ENCODE measurements around the gene TOR1AIP2. TPM values are rescaled to one million over a fixed set of nuclear protein-coding genes. Genes with fewer than 3 reads are reported as not detected.
"Not testable (repeated sequence)": the region's sequence is repeated elsewhere in the genome, so short reads cannot be mapped to it uniquely, and the experiment has no call there.

The TOR1AIP2 gene
- total RNA-seq, 1 donor from 2014 or later: 49.4 TPM

DNA sequence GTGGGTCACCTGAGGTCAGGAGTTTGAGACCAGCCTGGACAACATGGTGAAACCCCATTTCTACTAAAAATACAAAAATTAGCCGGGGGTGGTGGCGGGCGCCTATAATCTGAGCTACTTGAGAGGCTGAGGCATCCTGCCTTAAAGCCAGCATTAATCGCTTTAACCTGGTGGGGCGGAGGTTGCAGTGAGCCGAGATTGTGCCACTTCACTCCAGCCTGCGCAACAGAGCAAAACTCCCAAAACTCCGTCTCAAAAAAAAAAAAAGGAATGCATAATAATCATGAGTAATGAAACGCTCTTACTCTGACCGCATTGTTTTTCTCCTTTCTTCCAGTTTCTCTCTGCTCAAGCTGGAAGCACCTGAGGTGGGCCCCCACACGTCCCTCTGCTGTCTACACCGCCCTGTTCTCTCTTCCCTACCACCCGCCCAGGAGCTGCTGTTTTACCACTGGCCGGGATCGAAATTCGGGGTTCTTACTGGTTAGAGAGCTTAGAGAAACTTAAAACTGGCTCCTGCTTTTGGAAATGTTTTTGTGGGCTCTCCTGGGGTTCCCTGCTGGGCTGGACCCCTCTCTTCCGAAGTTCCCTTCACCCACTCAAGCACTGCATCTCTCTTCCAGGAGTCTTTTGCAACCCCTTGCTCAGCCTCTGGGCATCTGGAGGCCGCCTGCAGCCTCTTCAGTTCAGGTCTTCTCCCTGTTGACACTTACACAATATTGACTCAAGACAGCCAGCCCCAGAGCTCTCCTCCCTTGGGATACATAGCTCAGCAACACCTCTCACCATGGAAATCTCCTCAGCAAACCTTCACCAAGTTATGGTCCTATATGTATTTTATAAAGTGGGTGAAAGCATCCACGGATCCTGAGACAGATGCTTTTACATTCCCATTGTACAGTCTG lies 72.1 kb downstream of the TOR1AIP2 start:
- POLR2A ChIA-PET: no interaction called here
- H3K27me3 Mint-ChIP-seq: peaks cover 17% of the 10 kb centered on the region
- DNase-seq (no peak), ATAC-seq (ENCODE audit: low read depth) (no peak)
- H3K9me3 Mint-ChIP-seq: no peaks in the 10 kb centered on the region
- intact Hi-C loops (cut with micrococcal nuclease): no loop called here
- no peak overlapping the region for H3K4me3 Mint-ChIP-seq
- no peaks in the 10 kb centered on the region for H3K36me3 Mint-ChIP-seq (ENCODE audit: low read depth)
- H3K27ac Mint-ChIP-seq: no peak overlapping the region
- no peak for TF ChIP-seq CTCF (IDR thresholded peaks at IDR 0.05)
- H3K4me1 Mint-ChIP-seq: peaks cover 2% of the 10 kb centered on the region
- CTCF ChIA-PET: interaction anchor here (0.6 kb wide), 3 partner anchors 9 to 99 kb away, joined by 3 to 4 read pairs (median 3); no protein-coding TSS in a partner anchor

GRCh38 chr1:179804417-179804816 lies 73.2 kb downstream of the TOR1AIP2 start:
- ATAC-seq (ENCODE audit: low read depth); CTCF ChIA-PET; H3K27ac Mint-ChIP-seq; H3K4me3 Mint-ChIP-seq; intact Hi-C loops (cut with micrococcal nuclease); DNase-seq; H3K36me3 Mint-ChIP-seq (ENCODE audit: low read depth); H3K9me3 Mint-ChIP-seq; H3K4me1 Mint-ChIP-seq; POLR2A ChIA-PET: not testable (repeated sequence)
- H3K27me3 Mint-ChIP-seq: peaks cover 11% of the 10 kb centered on the region

DNA sequence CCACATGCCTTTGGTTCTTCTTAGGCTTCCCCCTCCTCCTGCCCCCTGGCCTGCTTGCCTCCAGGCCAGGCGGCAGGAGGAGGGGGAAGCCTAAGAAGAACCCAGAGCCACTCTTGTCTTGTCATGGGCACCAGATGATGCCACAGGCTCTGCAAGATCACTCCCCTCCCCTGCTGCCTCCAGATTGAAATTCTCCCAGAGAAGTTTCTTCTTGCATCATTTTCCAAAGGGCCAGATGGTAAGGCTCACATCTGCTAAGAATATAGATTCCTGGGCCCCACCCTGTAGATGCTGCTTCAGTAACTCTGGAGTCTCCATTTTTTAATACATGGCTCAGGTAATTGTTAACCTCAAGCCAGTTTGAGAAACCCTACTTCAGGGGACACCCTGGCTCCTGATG lies 73.7 kb downstream of the TOR1AIP2 start:
- TF ChIP-seq CTCF (IDR thresholded peaks at IDR 0.05): no peak
- intact Hi-C loops (cut with micrococcal nuclease): no loop called here
- Mint-ChIP-seq H3K27ac (no peak overlapping the region), H3K4me1 (no peaks in the 10 kb centered on the region), H3K36me3 (ENCODE audit: low read depth) (no peaks in the 10 kb centered on the region), H3K9me3 (no peaks in the 10 kb centered on the region), H3K4me3 (no peak overlapping the region), H3K27me3 (peaks cover 11% of the 10 kb centered on the region)
- ChIA-PET CTCF (no interaction called here), POLR2A (no interaction called here)
- ATAC-seq (ENCODE audit: low read depth) (no peak), DNase-seq (no peak)

DNA sequence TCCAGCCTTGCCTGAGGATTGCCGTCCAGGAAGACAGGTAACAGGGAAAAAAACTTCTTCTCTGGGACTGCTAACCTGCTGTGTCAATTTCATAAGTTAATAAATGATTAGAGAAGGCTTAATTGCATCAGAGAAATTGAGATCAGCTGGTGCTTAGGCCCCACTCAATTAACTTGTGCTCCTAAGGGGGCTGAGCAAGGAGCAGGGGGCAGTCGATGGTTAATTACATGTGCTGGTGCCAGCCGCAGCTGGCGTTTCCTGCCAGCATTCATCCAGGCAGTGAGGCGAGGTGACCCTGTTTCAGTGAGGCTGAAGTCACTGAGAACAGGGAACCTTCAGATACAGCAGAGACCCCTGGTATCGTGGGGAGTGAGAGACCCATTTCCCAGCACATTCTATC lies 74.5 kb downstream of the TOR1AIP2 start:
- ChIA-PET CTCF (no interaction called here), POLR2A (no interaction called here)
- Mint-ChIP-seq H3K9me3 (no peaks in the 10 kb centered on the region), H3K4me3 (no peak overlapping the region), H3K27ac (no peak overlapping the region), H3K27me3 (peaks cover 11% of the 10 kb centered on the region), H3K36me3 (ENCODE audit: low read depth) (no peaks in the 10 kb centered on the region), H3K4me1 (no peaks in the 10 kb centered on the region)
- intact Hi-C loops (cut with micrococcal nuclease): no loop called here
- ATAC-seq (ENCODE audit: low read depth) (no peak), DNase-seq (no peak)
- TF ChIP-seq CTCF (IDR thresholded peaks at IDR 0.05): no peak

DNA sequence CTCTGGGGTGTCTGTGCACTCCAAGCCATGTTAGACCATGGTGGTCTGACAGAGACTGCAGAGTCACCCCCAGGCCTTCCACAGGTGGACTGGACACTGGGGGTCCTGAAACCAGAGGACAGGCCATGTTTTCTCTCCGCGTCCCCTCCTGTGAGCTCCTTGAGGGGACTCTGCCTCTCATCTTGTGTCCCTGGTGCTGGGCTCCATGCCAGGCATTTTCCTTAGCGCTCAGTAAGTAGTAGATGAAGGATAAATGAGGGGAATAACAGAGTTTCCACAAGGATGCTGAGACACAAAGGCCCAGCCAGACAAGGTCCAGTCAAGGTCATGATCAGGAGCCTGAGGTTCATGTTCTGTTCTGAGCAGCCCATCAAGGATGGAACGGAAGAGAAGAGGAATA lies 77.1 kb downstream of the TOR1AIP2 start:
- ChIA-PET POLR2A (no interaction called here), CTCF (interaction anchor here (1.3 kb wide), 1 partner anchor 9 kb away, joined by 5 read pairs; no protein-coding TSS in a partner anchor)
- no peak for TF ChIP-seq CTCF (IDR thresholded peaks at IDR 0.05)
- no peak for DNase-seq
- Mint-ChIP-seq H3K4me3 (no peak overlapping the region), H3K27ac (no peak overlapping the region), H3K27me3 (peaks cover 6% of the 10 kb centered on the region), H3K4me1 (no peaks in the 10 kb centered on the region), H3K36me3 (ENCODE audit: low read depth) (no peaks in the 10 kb centered on the region), H3K9me3 (no peaks in the 10 kb centered on the region)
- ATAC-seq (ENCODE audit: low read depth): no peak
- intact Hi-C loops (cut with micrococcal nuclease): no loop called here
